HepG2 (cell line): ENCODE data around the gene NKD1. TPM values are rescaled to one million over a fixed set of nuclear protein-coding genes. Genes with fewer than 3 reads are reported as not detected.

ENCODE experiments used
- ATAC-seq: fragments of 200-7000 bp; cut with Tn5 transposase; 3 replicates; pipeline ENCODE4 v1.9.1; 2020; ENCODE audit warnings: mild to moderate bottlenecking, moderate library complexity
- BruUV-seq: library from RNA; stranded (reverse); fragments of 400-500 nt; replicated peaks from 2 replicates; lab custom pipeline; 2021; lab: Mats Ljungman, UMichigan
- CTCF ChIA-PET: fragments of 300-600 bp; formaldehyde crosslinking; extraction: SDS; loops from one replicate; lab custom pipeline; 2021; ENCODE audit warnings: low total read pairs, inconsistent platforms, low intra/inter-chr PET ratio; lab: Yijun Ruan, JAX
- POLR2A ChIA-PET: fragments of 350-600 bp; sonication (Branson Sonifier 250); formaldehyde crosslinking; loops from one replicate; lab custom pipeline; 2020; ENCODE audit warnings: antibody characterized with exemption, inconsistent platforms; lab: Yijun Ruan, JAX
- DNase-seq: peaks from one replicate; pipeline ENCODE4 v3.0.0-alpha.2; 2015; ENCODE audit warnings: low spot score
- FAIRE-seq: peaks from 3 replicates; lab custom pipeline; 2011; peaks lifted over from hg19 to GRCh38; lab: Jason Lieb, UNC
- H2AFZ ChIP-seq: one replicate; pipeline ENCODE4 v1.6.1; 2011; ENCODE audit warnings: low read length, inconsistent platforms
- H3K27ac ChIP-seq: fragments of 300-600 bp; 3 replicates; pipeline ENCODE4 v1.8.0; 2011; ENCODE audit warnings: mixed run types, mild to moderate bottlenecking, mixed read lengths, low read length, inconsistent platforms; ENCODE audit not compliant: insufficient read depth; ENCODE audit errors: extremely low read length
- H3K27me3 ChIP-seq, 2 experiments: fragments of 200-600 bp in 1 of 2; 2 replicates in 1 of 2; 3 replicates in 1 of 2; pipeline versions ENCODE4 v1.6.0 to v1.8.0; 2011; ENCODE audit warnings: low read length in 2 of 2, mild to moderate bottlenecking in 2 of 2, moderate library complexity in 2 of 2, inconsistent platforms in 1 of 2; ENCODE audit not compliant: insufficient read depth in 2 of 2, control insufficient read depth in 1 of 2
- H3K36me3 ChIP-seq, 2 experiments: fragments of 200-600 bp in 1 of 2; replicated peaks in 1 of 2; 2 replicates in 1 of 2; 3 replicates in 1 of 2; pipeline versions ENCODE4 v1.5.1 to v1.8.0; 2011; ENCODE audit warnings: low read length in 2 of 2, inconsistent platforms in 1 of 2; ENCODE audit not compliant: insufficient read depth in 2 of 2, control insufficient read depth in 1 of 2
- H3K4me1 ChIP-seq: 2 replicates; pipeline ENCODE4 v1.5.1; 2012; ENCODE audit warnings: low read length, inconsistent platforms; ENCODE audit not compliant: insufficient read depth
- H3K4me2 ChIP-seq: 2 replicates; pipeline ENCODE4 v1.6.0; 2011; ENCODE audit warnings: low read depth, low read length, inconsistent platforms
- H3K4me3 ChIP-seq, 3 experiments: fragments of 200-600 bp in 1 of 3; sonication (generic), shearing (Covaris generic) in 1 of 3; replicated peaks in 1 of 3; 2 replicates each; pipeline ENCODE4 v1.5.1; 2011 to 2016; ENCODE audit warnings: low read length in 3 of 3, inconsistent platforms in 2 of 3, low read depth in 2 of 3, mild to moderate bottlenecking in 2 of 3, control low read depth in 1 of 3, mixed read lengths in 1 of 3; ENCODE audit not compliant: insufficient read depth in 1 of 3
- H3K79me2 ChIP-seq: one replicate; pipeline ENCODE4 v1.6.1; 2011; ENCODE audit warnings: low read length, inconsistent platforms; ENCODE audit not compliant: insufficient read depth
- H3K9ac ChIP-seq: 2 replicates; pipeline ENCODE4 v1.6.0; 2011; ENCODE audit warnings: mild to moderate bottlenecking, low read depth, low read length, inconsistent platforms; ENCODE audit not compliant: insufficient read depth
- H3K9me3 ChIP-seq: 2 replicates; pipeline ENCODE4 v1.5.1; 2012; ENCODE audit warnings: mild to moderate bottlenecking, low read length
- H4K20me1 ChIP-seq: 2 replicates; pipeline ENCODE4 v1.6.0; 2011; ENCODE audit warnings: inconsistent platforms, mild to moderate bottlenecking, low read length, moderate library complexity; ENCODE audit not compliant: insufficient read depth
- BRF2 ChIP-seq: sonication (generic); formaldehyde crosslinking; IDR thresholded peaks from 2 replicates; pipeline ENCODE4 v1.8.1; 2022; ENCODE audit warnings: mild to moderate bottlenecking, missing genetic modification reagents
- CBX5 ChIP-seq: sonication (generic); formaldehyde crosslinking; IDR thresholded peaks from 2 replicates; pipeline ENCODE4 v1.4.0; 2020; ENCODE audit warnings: missing genetic modification reagents, borderline replicate concordance
- HIVEP1 ChIP-seq: sonication (generic); formaldehyde crosslinking; IDR thresholded peaks from 2 replicates; pipeline ENCODE4 v1.4.0; 2020; ENCODE audit warnings: mild to moderate bottlenecking, missing genetic modification reagents
- HNF4G ChIP-seq, 2 experiments: sonication (generic) in 1 of 2; formaldehyde crosslinking in 1 of 2; IDR thresholded peaks; 2 replicates each; pipeline versions ENCODE4 v1.4.0 to v1.6.1; 2011 to 2020; ENCODE audit warnings: borderline replicate concordance in 2 of 2, low read depth in 2 of 2, mild to moderate bottlenecking in 2 of 2, low read length in 1 of 2, missing genetic modification reagents in 1 of 2, moderate library complexity in 1 of 2
- HOXA3 ChIP-seq: sonication (generic); formaldehyde crosslinking; IDR thresholded peaks from 2 replicates; pipeline ENCODE4 v1.5.0; 2020; ENCODE audit warnings: missing genetic modification reagents
- HOXA5 ChIP-seq: sonication (generic); formaldehyde crosslinking; IDR thresholded peaks from 2 replicates; pipeline ENCODE4 v1.4.0; 2020; ENCODE audit warnings: missing genetic modification reagents
- JUND ChIP-seq: sonication (generic); formaldehyde crosslinking; IDR thresholded peaks from 2 replicates; pipeline ENCODE4 v1.8.0; 2022; ENCODE audit warnings: mild to moderate bottlenecking, missing genetic modification reagents
- MAF1 ChIP-seq: sonication (generic); formaldehyde crosslinking; IDR thresholded peaks from 2 replicates; pipeline ENCODE4 v1.5.0; 2020; ENCODE audit warnings: missing genetic modification reagents, borderline replicate concordance
- RCOR2 ChIP-seq: IDR thresholded peaks from 2 replicates; pipeline ENCODE4 v1.6.1; 2016; ENCODE audit warnings: missing biosample characterization, missing genetic modification reagents
- SIX1 ChIP-seq: sonication (generic); formaldehyde crosslinking; IDR thresholded peaks from 2 replicates; pipeline ENCODE4 v1.4.0; 2020; ENCODE audit warnings: missing genetic modification reagents, borderline replicate concordance
- TRIM22 ChIP-seq: fragments of 450-650 bp; IDR thresholded peaks from 2 replicates; pipeline ENCODE4 v1.6.1; 2017
- U2AF1 ChIP-seq: fragments of 200-400 bp; formaldehyde crosslinking; optimal IDR thresholded peaks from 2 replicates; pipeline ENCODE3; 2017; ENCODE audit warnings: mild to moderate bottlenecking, low read depth, low read length
- YEATS4 ChIP-seq: sonication (generic); formaldehyde crosslinking; IDR thresholded peaks from 2 replicates; pipeline ENCODE4 v1.4.0; 2020; ENCODE audit warnings: missing genetic modification reagents, borderline replicate concordance
- ZNF232 ChIP-seq: sonication (generic); formaldehyde crosslinking; IDR thresholded peaks from 2 replicates; pipeline ENCODE4 v1.4.0; 2020; ENCODE audit warnings: missing genetic modification reagents, borderline replicate concordance
- ZNF451 ChIP-seq: sonication (generic); formaldehyde crosslinking; IDR thresholded peaks from 2 replicates; pipeline ENCODE4 v1.5.0; 2020; ENCODE audit warnings: mild to moderate bottlenecking, missing genetic modification reagents
- ZNF580 ChIP-seq: IDR thresholded peaks from 2 replicates; pipeline ENCODE4 v1.6.1; 2016; ENCODE audit warnings: low read depth, borderline replicate concordance
- WGBS: methylation state at CpG from one replicate; pipeline ENCODE4 v1.1.6; 2017; ENCODE audit warnings: low lambda C conversion rate; 5-methylcytosine and 5-hydroxymethylcytosine counted together
- in situ Hi-C: cut with HindIII; loops from 2 replicates; pipeline ENCODE4 v1.10.0; 2017; ENCODE audit warnings: low pct_unique_long_range_greater_than_20kb; ENCODE audit not compliant: extremely low pct_ligation_motif_present
- intact Hi-C: fragments of 100-400 bp; cut with micrococcal nuclease; formaldehyde crosslinking; loops from one replicate; pipeline ENCODE4 v1.10.0; 2022; ENCODE audit not compliant: unreplicated experiment
- polyA plus RNA-seq, 8 experiments: library from polyadenylated mRNA; depleted of rRNA in 3 of 8; stranded (reverse) in 7 of 8; unstranded in 1 of 8; fragments of >200 nt; fragmentation: Illumina TruSeq in 4 of 8; extraction: Trizol in 4 of 8; gene quantifications; 2 replicates each; pipeline versions ENCODE4 v1.2.1 to v1.2.3, GENCODE V29; 2011 to 2016; ENCODE audit warnings: low read depth in 4 of 8, missing spikeins in 1 of 8, mixed read lengths in 1 of 8; ENCODE audit not compliant: insufficient read depth in 1 of 8
- total RNA-seq, 5 experiments: library from RNA; depleted of rRNA; stranded (reverse); fragments of >200 nt; fragmentation: Illumina TruSeq; extraction: Trizol; gene quantifications; 2 replicates each; pipeline ENCODE4 v1.2.3, GENCODE V29; 2016; ENCODE audit warnings: low read depth in 1 of 5

The NKD1 gene
- total and polyA plus RNA-seq, 2 of the 13 experiments (the other 11 are each of a cell fraction or from before 2014, with no cell fraction given): 70.4 to 121 TPM

- peaks cover 34% of the 10 kb centered on the region for H3K9me3 ChIP-seq
- no peak overlapping the region for H3K9ac ChIP-seq
- ChIA-PET CTCF (no interaction called here), POLR2A (no interaction called here)
- peaks cover 36% of the 10 kb centered on the region for H3K4me1 ChIP-seq
- FAIRE-seq (no peak), DNase-seq (no peak), ATAC-seq (no peak)
- in situ Hi-C loops: loop anchor here (5.0 to 10.0 kb wide), 3 partner anchors 138 to 405 kb away; partner anchors contain the start of gene ADCY7
- no peaks in the 10 kb centered on the region for H4K20me1 ChIP-seq
- no peak overlapping the region for H3K4me3 ChIP-seq
- TF ChIP-seq HOXA5 (CRISPR knock-in tag): no peak
- TF ChIP-seq HNF4G (IDR thresholded peaks at IDR 0.05; ENCODE audit: borderline replicate concordance, low read depth, low read length): no peak
- TF ChIP-seq HNF4G (CRISPR knock-in tag; IDR thresholded peaks at IDR 0.05; ENCODE audit: borderline replicate concordance, low read depth): no peak
- TF ChIP-seq ZNF451: no peak
- no peak for TF ChIP-seq ZNF580
- no peak for TF ChIP-seq U2AF1
- TF ChIP-seq HOXA3 (CRISPR knock-in tag): no peak
- TF ChIP-seq SIX1: no peak
- no peak for TF ChIP-seq ZNF232
- TF ChIP-seq CBX5: no peak
- no peak for TF ChIP-seq MAF1
- TF ChIP-seq BRF2 (CRISPR knock-in tag): no peak
- no peak for TF ChIP-seq JUND (CRISPR knock-in tag)
- TF ChIP-seq HIVEP1 (CRISPR knock-in tag): no peak
- TF ChIP-seq TRIM22: no peak
- no peak for TF ChIP-seq YEATS4 (CRISPR knock-in tag)
- no peak for TF ChIP-seq RCOR2
- no peak overlapping the region for H3K4me2 ChIP-seq
- intact Hi-C loops: loop anchor here (5.0 to 10.0 kb wide), 3 partner anchors 73 to 425 kb away; partner anchors contain the start of gene CYLD
- no peaks in the 10 kb centered on the region for H3K79me2 ChIP-seq
- no TSS peak for BruUV-seq
- H3K27ac ChIP-seq: no peak overlapping the region
- H3K36me3 ChIP-seq: no peaks in the 10 kb centered on the region
- no peaks in the 10 kb centered on the region for H3K27me3 ChIP-seq
- H2AFZ ChIP-seq: no peak overlapping the region
- 100% methylated on average over 3 of the region's 4 CpGs for WGBS
Measured at GRCh38 chr16:50669741-50670140, 121.5 kb downstream of the NKD1 start.
